GM18909 (cell line): Measurements from ENCODE around the gene TIMM17B.

Experiments used
- ATAC-seq: cut with Tn5 transposase; IDR thresholded peaks from one replicate; pipeline ENCODE4 v1.9.1; 2021; ENCODE audit warnings: mild to moderate bottlenecking; ENCODE audit not compliant: unreplicated experiment, poor library complexity

The TIMM17B gene

GRCh38 chrX:48897625-48898306 lies at the start of gene TIMM17B, which contains the start of gene PQBP1:
Gene TIMM17B (minus strand): TSS chrX:48897768. CDS start chrX:48897749, 19 bp downstream.
Gene PQBP1 (plus strand): TSS chrX:48897930. CDS start chrX:48898510, 580 bp downstream.
- ATAC-seq, result peak; percentile 84

GRCh38 chrX:48945517-48946348 lies 48.2 kb upstream of the TIMM17B start:
- peak; percentile 65 for ATAC-seq

- ATAC-seq, result no peak
These were observed 45.3 kb upstream of the TIMM17B start for GRCh38 chrX:48942895-48943294.

GRCh38 chrX:48940404-48940955 lies 42.9 kb upstream of the TIMM17B start:
- ATAC-seq, result no peak

GRCh38 chrX:48939524-48940228 lies 42.1 kb upstream of the TIMM17B start:
- no peak for ATAC-seq

- peak; percentile 60 for ATAC-seq
These were observed 41.3 kb upstream of the TIMM17B start for GRCh38 chrX:48938721-48939425.

GRCh38 chrX:48937054-48937907 lies 39.7 kb upstream of the TIMM17B start:
- peak; percentile 64 for ATAC-seq

- no peak for ATAC-seq
These were observed 39.0 kb upstream of the TIMM17B start for GRCh38 chrX:48936429-48937053.

GRCh38 chrX:48935301-48935670 lies 37.7 kb upstream of the TIMM17B start:
- ATAC-seq, result no peak

- no peak for ATAC-seq
These were observed 37.2 kb upstream of the TIMM17B start for GRCh38 chrX:48934581-48935300.

- ATAC-seq, result no peak
These were observed 36.2 kb upstream of the TIMM17B start for GRCh38 chrX:48933757-48934156.

GRCh38 chrX:48927736-48928382 lies 30.3 kb upstream of the TIMM17B start:
- no peak for ATAC-seq

- no peak for ATAC-seq
These were observed 29.6 kb upstream of the TIMM17B start for GRCh38 chrX:48927123-48927522.

- no peak for ATAC-seq
These were observed 26.7 kb upstream of the TIMM17B start for GRCh38 chrX:48924270-48924669.

GRCh38 chrX:48923771-48924170 lies 26.2 kb upstream of the TIMM17B start:
- no peak for ATAC-seq

- ATAC-seq, result no peak
These were observed 23.1 kb upstream of the TIMM17B start for GRCh38 chrX:48920718-48921104.

- no peak for ATAC-seq
These were observed 22.6 kb upstream of the TIMM17B start for GRCh38 chrX:48919947-48920717.
